Measurements from ENCODE around the gene UBE2E1.

Gene UBE2E1

GRCh38 chr3:23889950-23890349, 84.2 kb downstream of the UBE2E1 start:
- TF ChIP-seq CTCF (IDR thresholded peaks at IDR 0.05), result no peak

- no peak for TF ChIP-seq CTCF (IDR thresholded peaks at IDR 0.05)
Measured at GRCh38 chr3:23894254-23895061, 88.7 kb downstream of the UBE2E1 start.

GRCh38 chr3:23895181-23895580, 89.4 kb downstream of the UBE2E1 start:
- no peak for TF ChIP-seq CTCF (IDR thresholded peaks at IDR 0.05)

- TF ChIP-seq CTCF (IDR thresholded peaks at IDR 0.05), result no peak
Measured at GRCh38 chr3:23900744-23901143, 95.0 kb downstream of the UBE2E1 start.

GRCh38 chr3:23904545-23904944, 98.8 kb downstream of the UBE2E1 start:
- no peak for TF ChIP-seq CTCF (IDR thresholded peaks at IDR 0.05)

GRCh38 chr3:23909341-23909740, 103.6 kb downstream of the UBE2E1 start:
- no peak for TF ChIP-seq CTCF (IDR thresholded peaks at IDR 0.05)

GRCh38 chr3:23911397-23911796, 105.6 kb downstream of the UBE2E1 start:
- no peak for TF ChIP-seq CTCF (IDR thresholded peaks at IDR 0.05)

GRCh38 chr3:23913182-23913581, 107.4 kb downstream of the UBE2E1 start:
- TF ChIP-seq CTCF (IDR thresholded peaks at IDR 0.05), result no peak
